Aorta (tissue), 5 donors: ENCODE measurements around the gene DNAJC27. TPM values are rescaled to one million over a fixed set of nuclear protein-coding genes. Genes with fewer than 3 reads are reported as not detected.
A peak's percentile ranks its signal among the peaks of the same experiment; 100 is the strongest.

Experiments used
- ATAC-seq: fragments of 200-7000 bp; cut with Tn5 transposase; one replicate; pipeline ENCODE4 v1.9.1; 2022; ENCODE audit warnings: moderate library complexity; ENCODE audit not compliant: low FRiP score
- DNase-seq, 2 donors: peaks; one replicate each; pipeline ENCODE4 v3.0.0-alpha.2; 2020
- H3K27ac ChIP-seq, 2 donors: one replicate each; pipeline ENCODE4 v1.5.1; 2013; ENCODE audit warnings: low read length in 2 of 2, mild to moderate bottlenecking in 2 of 2, moderate library complexity in 2 of 2, control low read depth in 1 of 2, inconsistent platforms in 1 of 2, low read depth in 1 of 2
- H3K27me3 ChIP-seq, 2 donors: one replicate each; pipeline ENCODE4 v1.6.1; 2013; ENCODE audit warnings: control low read depth in 1 of 2, low read length in 1 of 2, mild to moderate bottlenecking in 1 of 2, moderate library complexity in 1 of 2; ENCODE audit not compliant: insufficient read depth in 2 of 2, control insufficient read depth in 1 of 2
- H3K36me3 ChIP-seq, 2 donors: one replicate each; pipeline ENCODE4 v1.6.1; 2013; ENCODE audit warnings: control low read depth in 1 of 2, low read length in 1 of 2, mild to moderate bottlenecking in 1 of 2; ENCODE audit not compliant: insufficient read depth in 2 of 2, control insufficient read depth in 1 of 2
- H3K4me1 ChIP-seq, 2 donors: one replicate each; pipeline ENCODE4 v1.6.1; 2013; ENCODE audit warnings: low read length in 2 of 2, control low read depth in 1 of 2, mild to moderate bottlenecking in 1 of 2, moderate library complexity in 1 of 2; ENCODE audit not compliant: insufficient read depth in 2 of 2, control insufficient read depth in 1 of 2
- H3K4me3 ChIP-seq, 2 donors: one replicate each; pipeline ENCODE4 v1.5.1; 2013; ENCODE audit warnings: low read length in 2 of 2, control low read depth in 1 of 2, mild to moderate bottlenecking in 1 of 2
- H3K9me3 ChIP-seq: one replicate; pipeline ENCODE4 v1.6.1; 2013; ENCODE audit warnings: mild to moderate bottlenecking, low read length; ENCODE audit not compliant: control insufficient read depth
- WGBS, 2 donors: extraction: QIAGEN DNeasy Blood & Tissue Kit; methylation state at CpG; one replicate each; pipeline ENCODE4 v1.1.7; 2013; 5-methylcytosine and 5-hydroxymethylcytosine counted together
- intact Hi-C, 2 donors: fragments of 100-400 bp; cut with DNase I; formaldehyde crosslinking; loops; one replicate each; pipeline versions ENCODE4 v1.14.2 to v1.15.0; 2022
- polyA plus RNA-seq, 2 donors: library from polyadenylated mRNA; stranded (reverse); fragments of 200-250 nt; gene quantifications; one replicate each; pipeline ENCODE4 v1.2.3, GENCODE V29; 2013
- total RNA-seq, 2 donors: library from RNA; stranded (reverse); fragmentation: NEBNext Ultra II Directional; extraction: Animal tissue kit (Norgen Biotek cat#: 25700); gene quantifications; one replicate each; pipeline ENCODE4 v1.2.1, GENCODE V29; 2021
- donor health status: healthy with polysubstance abuse.
- donor health status: Bipolar disorder and iron deficiency.
- donor health status: DM: no; HTN: no; CAD: no.
- donor health status: DM: no; HTN: no; CAD: no.
- donor health status: DM: yes; HTN: yes; CAD: no.

Gene DNAJC27
- total and polyA plus RNA-seq, 4 donors = 0.75 to 7.3 (median 4.6) TPM

DNA sequence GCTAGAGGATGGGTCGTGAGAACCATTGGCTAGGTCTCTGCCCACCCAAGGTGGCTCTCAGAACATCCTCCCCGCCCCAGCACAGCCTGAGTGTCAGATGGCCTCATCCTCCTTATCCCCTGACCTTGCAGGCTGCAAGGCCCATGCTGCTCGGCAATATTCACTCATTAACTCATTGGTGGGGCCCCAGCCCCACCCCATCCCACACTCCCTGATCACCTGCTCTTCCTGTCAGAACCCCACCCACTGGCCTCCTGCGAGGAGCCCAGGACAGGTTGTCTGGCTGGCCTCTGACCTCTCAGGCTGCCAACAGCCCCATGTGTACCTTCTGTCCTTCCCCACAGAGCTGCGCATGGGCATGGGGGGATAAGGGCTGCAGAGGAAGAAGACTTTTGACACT is 57.0 kb downstream of the DNAJC27 start:
- intact Hi-C loops = no loop called here
- WGBS, 2 donors = 95% methylated on average over 5 of the region's 5 CpGs
- no peaks in the 10 kb centered on the region for H3K9me3 ChIP-seq
- DNase-seq (no peak), ATAC-seq (no peak)
- no peaks in the 10 kb centered on the region for H3K36me3 ChIP-seq
- H3K4me1 ChIP-seq = no peaks in the 10 kb centered on the region
- no peak overlapping the region for H3K27ac ChIP-seq
- H3K27me3 ChIP-seq = no peaks in the 10 kb centered on the region
- H3K4me3 ChIP-seq = no peak overlapping the region

DNA sequence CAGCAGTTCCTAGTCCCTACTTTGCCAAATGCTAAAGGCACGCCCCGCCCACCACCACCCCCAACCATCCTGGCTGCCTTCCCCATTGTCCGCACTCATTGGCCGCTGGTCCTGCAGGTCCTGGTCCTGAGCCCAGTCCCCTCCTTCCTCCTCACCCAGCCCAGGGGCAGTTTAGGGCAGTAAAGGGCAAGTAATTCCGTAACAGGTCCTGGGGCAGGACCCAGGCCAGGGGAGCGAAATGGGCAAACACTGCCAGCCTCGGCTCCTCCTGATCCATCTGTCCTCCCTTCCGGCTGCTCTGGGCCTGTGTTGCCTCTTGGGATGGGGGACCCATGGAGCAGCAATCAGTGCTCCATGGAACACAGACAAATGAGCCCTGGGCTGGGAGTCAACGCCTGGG is 57.8 kb downstream of the DNAJC27 start:
- ATAC-seq = no peak
- Histone ChIP-seq H3K36me3 (no peaks in the 10 kb centered on the region), H3K27me3 (no peaks in the 10 kb centered on the region), H3K4me3 (no peak overlapping the region), H3K4me1 (no peaks in the 10 kb centered on the region), H3K27ac (no peak overlapping the region), H3K9me3 (no peaks in the 10 kb centered on the region)
- DNase-seq = peak in 1 of 2 donors; percentile 75
- intact Hi-C loops = no loop called here
- WGBS, 2 donors = 48 to 49% methylated on average over 8 to 9 of the region's 9 CpGs

DNA sequence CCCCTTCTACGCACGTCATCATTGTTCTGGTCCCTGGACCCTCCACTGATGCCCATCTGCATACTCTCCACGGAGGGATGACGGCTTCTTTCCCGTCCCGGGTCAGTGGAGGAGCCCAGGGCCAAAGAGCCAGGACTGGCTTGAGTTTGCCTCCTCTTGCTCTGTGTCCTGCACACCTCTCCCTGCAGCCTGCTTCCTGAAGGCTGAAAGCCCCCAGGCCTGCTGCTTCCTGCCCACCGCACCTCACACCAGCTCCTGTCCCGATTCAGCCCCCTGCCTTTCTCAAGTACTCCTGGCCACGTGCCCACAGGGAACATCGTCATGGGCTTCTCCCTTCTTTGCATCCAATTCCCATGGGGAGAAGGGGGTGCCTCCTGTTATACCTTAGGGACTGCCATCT is 58.8 kb downstream of the DNAJC27 start:
- ATAC-seq (no peak), DNase-seq (peak in 1 of 2 donors; percentile 62)
- no peaks in the 10 kb centered on the region for H3K4me1 ChIP-seq
- WGBS, 2 donors = 87% methylated on average over 10 of the region's 10 CpGs
- H3K36me3 ChIP-seq = no peaks in the 10 kb centered on the region
- H3K9me3 ChIP-seq = no peaks in the 10 kb centered on the region
- no peak overlapping the region for H3K4me3 ChIP-seq
- no peaks in the 10 kb centered on the region for H3K27me3 ChIP-seq
- H3K27ac ChIP-seq = no peak overlapping the region
- intact Hi-C loops = no loop called here

DNA sequence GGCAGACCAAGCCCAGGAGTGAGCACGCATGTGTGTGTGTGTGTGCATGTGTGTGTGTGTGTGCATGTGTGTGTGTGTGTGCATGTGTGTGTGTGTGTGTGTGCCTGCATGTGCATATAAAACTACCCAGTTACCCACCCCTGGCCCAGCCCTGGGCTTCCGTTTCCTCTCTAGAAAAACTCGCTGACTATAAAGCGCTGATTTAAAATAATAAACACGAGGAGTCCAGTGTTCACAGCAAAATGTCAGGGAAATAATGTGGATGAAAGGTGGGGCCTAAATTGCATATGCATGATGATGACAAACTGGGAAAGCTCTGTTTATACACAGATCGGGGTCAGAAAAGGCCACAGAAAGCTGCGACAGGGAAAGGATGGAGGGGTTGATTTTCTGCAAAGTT is 59.2 kb downstream of the DNAJC27 start:
- Histone ChIP-seq H3K36me3 (no peaks in the 10 kb centered on the region), H3K27me3 (no peaks in the 10 kb centered on the region)
- intact Hi-C loops = no loop called here

DNA sequence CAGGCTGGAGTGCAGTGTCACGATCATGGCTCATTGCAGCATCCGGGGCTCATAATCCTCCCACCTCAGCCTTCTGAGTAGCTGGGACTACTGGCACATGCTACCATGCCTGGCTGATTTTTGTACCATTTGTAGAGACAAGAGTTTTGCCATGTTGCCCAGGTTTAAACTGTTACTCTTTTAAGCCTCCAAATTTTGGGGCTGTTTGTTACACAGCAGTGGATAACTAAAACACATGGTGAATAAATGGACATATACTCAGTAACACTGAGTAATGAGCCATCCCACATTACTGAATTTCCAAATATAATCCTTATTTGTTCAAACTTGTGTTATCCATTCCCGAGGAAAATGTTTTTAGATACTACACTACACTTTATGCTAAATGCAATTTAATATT is 61.5 kb downstream of the DNAJC27 start:
- no peaks in the 10 kb centered on the region for H3K27me3 ChIP-seq
- no peak overlapping the region for H3K4me3 ChIP-seq
- no peaks in the 10 kb centered on the region for H3K4me1 ChIP-seq
- H3K27ac ChIP-seq = no peak overlapping the region
- DNase-seq (no peak), ATAC-seq (no peak)
- H3K36me3 ChIP-seq = no peaks in the 10 kb centered on the region
- 99% methylated on average over 3 of the region's 3 CpGs for WGBS, 2 donors
- H3K9me3 ChIP-seq = no peaks in the 10 kb centered on the region
- intact Hi-C loops = no loop called here

More for the DNA sequence above, 59.2 kb downstream of the DNAJC27 start:
- ATAC-seq (no peak), DNase-seq (peak in 1 of 2 donors; percentile 12)
- H3K4me3 ChIP-seq = no peak overlapping the region
- no peak overlapping the region for H3K27ac ChIP-seq
- no peaks in the 10 kb centered on the region for H3K9me3 ChIP-seq
- H3K4me1 ChIP-seq = no peaks in the 10 kb centered on the region
- WGBS, 2 donors = 86 to 95% methylated on average over 7 of the region's 7 CpGs

DNA sequence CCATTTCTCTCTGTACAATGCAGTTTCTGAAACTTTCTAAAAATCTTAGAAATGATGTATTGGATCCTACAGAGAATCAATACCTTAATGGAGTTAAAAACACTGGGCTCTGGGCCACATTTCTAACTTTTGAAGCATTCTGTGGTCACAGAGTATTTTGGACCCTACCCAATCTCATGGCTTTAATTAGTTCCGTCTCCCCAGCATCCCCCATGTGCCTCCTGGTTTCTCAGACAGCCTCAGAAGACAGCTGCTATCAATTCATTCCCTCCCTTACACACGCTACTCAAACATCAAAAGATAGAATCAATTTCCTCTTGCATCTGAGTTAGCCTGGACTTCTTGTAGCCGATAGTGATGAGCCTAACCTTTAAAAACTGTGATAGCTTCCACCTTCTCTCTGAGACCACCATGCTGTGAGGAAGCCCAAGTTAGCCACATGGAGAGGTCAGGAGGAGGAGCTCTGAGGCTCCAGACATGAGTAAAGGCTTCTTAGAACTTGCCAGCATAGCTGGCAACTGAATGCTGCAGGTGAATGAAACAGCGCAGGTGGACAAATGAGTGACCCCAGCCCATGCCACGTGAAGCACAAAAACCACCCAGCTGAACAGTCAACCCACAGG is 62.1 kb downstream of the DNAJC27 start:
- no peaks in the 10 kb centered on the region for H3K4me1 ChIP-seq
- no peak for ATAC-seq
- DNase-seq = peak in 1 of 2 donors; percentile 25

DNA sequence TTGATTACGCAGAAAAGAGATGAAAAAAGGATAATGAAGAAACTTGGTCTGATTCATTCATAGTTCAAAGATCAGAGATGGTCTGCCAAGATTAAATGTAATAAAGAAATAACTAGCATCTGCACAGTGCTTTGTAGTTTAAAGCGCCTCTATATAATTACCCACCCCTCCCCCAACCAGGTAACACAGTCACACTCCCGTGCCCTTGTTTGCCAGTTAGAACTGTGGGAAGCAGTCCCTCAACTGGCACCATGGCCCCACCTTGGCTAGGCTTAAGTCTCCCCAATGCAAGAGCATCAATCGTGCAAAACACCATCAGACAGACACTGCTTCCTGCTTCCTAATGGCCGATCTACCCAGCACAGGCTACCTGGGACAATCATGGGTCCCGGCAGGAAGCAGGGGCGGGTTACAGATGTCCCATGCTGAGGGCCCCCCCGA is 63.3 kb downstream of the DNAJC27 start:
- no peaks in the 10 kb centered on the region for H3K4me1 ChIP-seq
- 91 to 94% methylated on average over 8 of the region's 8 CpGs for WGBS, 2 donors

More for the DNA sequence above, 62.1 kb downstream of the DNAJC27 start:
- WGBS, 2 donors = 92 to 94% methylated on average over 5 of the region's 5 CpGs
- H3K4me3 ChIP-seq = no peak overlapping the region
- no peak overlapping the region for H3K27ac ChIP-seq
- no peaks in the 10 kb centered on the region for H3K36me3 ChIP-seq
- intact Hi-C loops = no loop called here
- no peaks in the 10 kb centered on the region for H3K27me3 ChIP-seq
- H3K9me3 ChIP-seq = no peaks in the 10 kb centered on the region

DNA sequence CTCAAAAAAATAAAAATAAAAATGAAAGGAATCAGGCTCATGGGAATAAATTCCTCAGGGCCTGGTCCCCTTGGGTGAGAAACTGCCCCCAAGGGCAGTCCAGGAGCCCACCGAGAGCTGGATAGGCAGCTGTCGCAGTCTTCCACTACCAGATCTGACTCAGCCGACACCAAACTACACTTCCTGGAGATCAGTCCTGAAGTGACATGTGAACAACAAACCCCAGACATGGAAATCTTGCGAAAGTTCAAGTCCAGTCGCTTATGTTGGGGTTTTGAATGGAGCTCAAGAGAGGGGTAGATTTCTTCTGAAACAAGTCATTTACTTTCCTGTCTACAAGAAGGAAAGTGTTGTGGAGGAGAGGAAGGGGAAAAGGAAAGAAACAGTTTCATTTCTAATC is 64.6 kb downstream of the DNAJC27 start:
- Histone ChIP-seq H3K36me3 (no peaks in the 10 kb centered on the region), H3K27me3 (no peaks in the 10 kb centered on the region), H3K27ac (no peak overlapping the region), H3K9me3 (no peaks in the 10 kb centered on the region), H3K4me1 (no peaks in the 10 kb centered on the region), H3K4me3 (no peak overlapping the region)
- ATAC-seq (no peak), DNase-seq (no peak)
- 87 to 90% methylated on average over 5 of the region's 5 CpGs for WGBS, 2 donors
- intact Hi-C loops = no loop called here

More for the DNA sequence above, 63.3 kb downstream of the DNAJC27 start:
- ATAC-seq = no peak
- peak in 1 of 2 donors; percentile 14 for DNase-seq
- Histone ChIP-seq H3K36me3 (no peaks in the 10 kb centered on the region), H3K9me3 (no peaks in the 10 kb centered on the region), H3K27ac (no peak overlapping the region), H3K4me3 (no peak overlapping the region), H3K27me3 (no peaks in the 10 kb centered on the region)
- intact Hi-C loops = no loop called here

DNA sequence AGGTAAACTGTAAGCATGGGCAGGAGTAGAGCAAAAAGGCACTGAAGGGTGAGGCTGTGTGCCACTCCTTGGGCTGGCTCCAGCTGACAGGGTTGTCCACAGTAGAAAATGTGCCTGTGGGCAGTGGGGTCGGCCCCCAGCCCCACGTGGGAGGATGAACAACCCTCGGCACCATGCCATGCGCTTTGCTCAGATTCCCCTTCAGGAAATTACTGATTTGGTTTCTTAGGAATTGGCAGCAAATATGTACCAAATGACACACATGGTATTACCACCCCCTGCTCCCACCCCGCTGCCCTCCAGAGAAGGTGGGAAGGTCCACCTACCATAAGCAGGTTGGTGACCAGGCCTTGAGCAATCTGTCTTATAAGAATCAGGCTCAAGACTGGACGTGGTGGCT is 65.3 kb downstream of the DNAJC27 start:
- Histone ChIP-seq H3K27me3 (no peaks in the 10 kb centered on the region), H3K36me3 (no peaks in the 10 kb centered on the region), H3K4me3 (no peak overlapping the region), H3K27ac (no peak overlapping the region), H3K4me1 (no peaks in the 10 kb centered on the region), H3K9me3 (no peaks in the 10 kb centered on the region)
- intact Hi-C loops = no loop called here
- 96 to 98% methylated on average over 6 of the region's 6 CpGs for WGBS, 2 donors
- no peak for ATAC-seq
- DNase-seq = peak in 1 of 2 donors; percentile 57
